Hepatocyte (in vitro differentiated cells): Measurements from ENCODE around the gene SYT15.

Experiments
- EZH2 ChIP-seq: fragments of 200-600 bp; sonication (generic); IDR thresholded peaks from 2 replicates; pipeline ENCODE4 v1.6.1; 2016; ENCODE audit warnings: antibody characterized with exemption, mild to moderate bottlenecking, borderline replicate concordance
- EZH2phosphoT487 ChIP-seq: fragments of 200-600 bp; sonication (generic); IDR thresholded peaks from one replicate; pipeline ENCODE4 v1.6.1; 2018; ENCODE audit warnings: antibody characterized with exemption, mild to moderate bottlenecking, low read depth, moderate library complexity; ENCODE audit not compliant: unreplicated experiment, severe bottlenecking
- TF ChIP-seq, protein P1 (sequence below): fragments of 200-600 bp; sonication (generic); IDR thresholded peaks from 2 replicates; pipeline ENCODE4 v1.5.1; 2016; ENCODE audit warnings: antibody characterized with exemption, mild to moderate bottlenecking; ENCODE audit not compliant: poor library complexity

DNA sequence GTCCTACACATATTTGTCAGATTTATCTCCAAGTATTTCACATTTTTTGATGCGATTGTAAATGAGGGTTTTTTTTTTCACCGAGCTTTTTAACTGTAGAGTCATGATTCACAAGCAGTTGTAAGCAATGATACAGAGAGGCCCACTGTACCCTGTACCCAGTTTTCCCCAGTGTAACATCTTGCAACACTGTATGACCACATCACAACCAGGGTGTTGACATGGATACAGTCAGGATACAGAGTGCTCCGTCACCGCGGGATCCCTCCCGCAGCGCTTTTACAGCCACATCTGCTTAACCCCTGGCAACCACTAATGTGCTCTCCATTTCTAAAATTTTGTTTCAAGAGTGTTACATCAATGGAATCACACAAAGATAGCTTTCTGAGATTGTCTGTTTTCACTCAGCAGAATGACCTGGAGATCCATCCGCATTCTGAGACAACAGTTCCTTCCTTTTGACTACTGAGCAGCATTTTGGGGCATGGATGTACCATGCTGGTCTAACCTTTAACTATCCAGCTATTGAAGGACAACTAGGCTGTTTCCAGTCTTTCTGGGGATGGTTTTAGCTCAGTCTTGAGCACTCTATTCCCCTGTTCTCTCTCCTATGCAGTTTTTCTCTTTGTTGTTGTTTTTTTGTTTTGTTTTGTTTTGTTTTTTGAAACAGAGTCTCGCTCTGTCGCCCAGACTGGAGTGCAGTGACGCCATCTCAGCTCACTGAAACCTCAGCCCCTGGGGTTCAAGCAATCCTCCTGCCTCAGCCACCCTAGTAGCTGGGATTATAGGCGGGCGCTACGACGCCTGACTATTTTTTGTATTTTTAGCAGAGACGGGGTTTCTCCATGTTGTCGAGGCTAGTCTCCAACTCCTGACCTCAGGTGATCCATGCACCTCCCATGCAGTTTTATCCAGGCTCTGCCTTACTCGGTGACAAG lies 48.4 kb upstream of the SYT15 start:
- TF ChIP-seq, protein P1, sequence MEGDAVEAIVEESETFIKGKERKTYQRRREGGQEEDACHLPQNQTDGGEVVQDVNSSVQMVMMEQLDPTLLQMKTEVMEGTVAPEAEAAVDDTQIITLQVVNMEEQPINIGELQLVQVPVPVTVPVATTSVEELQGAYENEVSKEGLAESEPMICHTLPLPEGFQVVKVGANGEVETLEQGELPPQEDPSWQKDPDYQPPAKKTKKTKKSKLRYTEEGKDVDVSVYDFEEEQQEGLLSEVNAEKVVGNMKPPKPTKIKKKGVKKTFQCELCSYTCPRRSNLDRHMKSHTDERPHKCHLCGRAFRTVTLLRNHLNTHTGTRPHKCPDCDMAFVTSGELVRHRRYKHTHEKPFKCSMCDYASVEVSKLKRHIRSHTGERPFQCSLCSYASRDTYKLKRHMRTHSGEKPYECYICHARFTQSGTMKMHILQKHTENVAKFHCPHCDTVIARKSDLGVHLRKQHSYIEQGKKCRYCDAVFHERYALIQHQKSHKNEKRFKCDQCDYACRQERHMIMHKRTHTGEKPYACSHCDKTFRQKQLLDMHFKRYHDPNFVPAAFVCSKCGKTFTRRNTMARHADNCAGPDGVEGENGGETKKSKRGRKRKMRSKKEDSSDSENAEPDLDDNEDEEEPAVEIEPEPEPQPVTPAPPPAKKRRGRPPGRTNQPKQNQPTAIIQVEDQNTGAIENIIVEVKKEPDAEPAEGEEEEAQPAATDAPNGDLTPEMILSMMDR = no peak
- TF ChIP-seq EZH2 = no peak
- TF ChIP-seq EZH2phosphoT487 = no peak
